CD4-positive, alpha-beta T cell (primary cell): ENCODE results near the gene TOLLIP. TPM values are rescaled to one million over a fixed set of nuclear protein-coding genes. Genes with fewer than 3 reads are reported as not detected.

Source experiments
- ATAC-seq: fragments of 200-7000 bp; cut with Tn5 transposase; one replicate; pipeline ENCODE4 v1.10.0; 2022; ENCODE audit warnings: mild to moderate bottlenecking; ENCODE audit not compliant: poor library complexity
- CTCF ChIA-PET: fragments of 350-600 bp; sonication (Branson Sonifier 250); formaldehyde crosslinking; loops from one replicate; lab custom pipeline; 2021; ENCODE audit warnings: antibody characterized with exemption, inconsistent platforms; lab: Charles Lee
- POLR2A ChIA-PET: fragments of 350-600 bp; sonication (Branson Sonifier 250); formaldehyde crosslinking; loops from one replicate; lab custom pipeline; 2021; ENCODE audit warnings: antibody characterized with exemption, inconsistent platforms; lab: Charles Lee
- DNase-seq, 14 experiments: peaks; one replicate each; pipeline ENCODE4 v3.0.0-alpha.2; 2013 to 2020; ENCODE audit warnings: mixed read lengths in 2 of 14
- H3K27ac ChIP-seq, 2 donors: one replicate each; pipeline versions ENCODE4 v1.5.1 to v1.7.0; 2013; ENCODE audit warnings: low read length in 2 of 2, low read depth in 1 of 2, mild to moderate bottlenecking in 1 of 2
- H3K27me3 ChIP-seq, 2 experiments: 1 replicate in 1 of 2; 2 replicates in 1 of 2; pipeline versions ENCODE4 v1.6.1 to v1.7.0; 2013; ENCODE audit warnings: low read length in 2 of 2, control low read depth in 1 of 2, mild to moderate bottlenecking in 1 of 2, moderate library complexity in 1 of 2; ENCODE audit not compliant: insufficient read depth in 2 of 2, control insufficient read depth in 1 of 2
- H3K36me3 ChIP-seq: one replicate; pipeline ENCODE4 v1.6.1; 2013; ENCODE audit warnings: low read length, control low read depth; ENCODE audit not compliant: insufficient read depth
- H3K4me1 ChIP-seq: one replicate; pipeline ENCODE4 v1.6.1; 2013; ENCODE audit warnings: low read length, control low read depth; ENCODE audit not compliant: insufficient read depth
- H3K4me3 ChIP-seq: one replicate; pipeline ENCODE4 v1.5.1; 2013; ENCODE audit warnings: mild to moderate bottlenecking, low read length, moderate library complexity
- H3K9me3 ChIP-seq, 2 experiments: 1 replicate in 1 of 2; 2 replicates in 1 of 2; pipeline versions ENCODE4 v1.6.1 to v1.7.0; 2013; ENCODE audit warnings: low read length in 2 of 2, mild to moderate bottlenecking in 2 of 2, control low read depth in 1 of 2, moderate library complexity in 1 of 2; ENCODE audit not compliant: control insufficient read depth in 1 of 2, insufficient read depth in 1 of 2
- H3K27ac Mint-ChIP-seq: one replicate; pipeline ENCODE4 v1.8.0; 2020; ENCODE audit warnings: mixed read lengths
- H3K27me3 Mint-ChIP-seq: one replicate; pipeline ENCODE4 v1.8.0; 2021; ENCODE audit warnings: mixed read lengths
- H3K36me3 Mint-ChIP-seq: one replicate; pipeline ENCODE4 v1.8.0; 2021; ENCODE audit warnings: low read depth, mixed read lengths
- H3K4me1 Mint-ChIP-seq: one replicate; pipeline ENCODE4 v1.8.0; 2021; ENCODE audit warnings: low read depth, mixed read lengths
- H3K4me3 Mint-ChIP-seq: one replicate; pipeline ENCODE4 v1.8.0; 2020; ENCODE audit warnings: mild to moderate bottlenecking, mixed read lengths
- H3K9me3 Mint-ChIP-seq: one replicate; pipeline ENCODE4 v1.8.0; 2020; ENCODE audit warnings: mixed read lengths
- CTCF ChIP-seq: fragments of 200-600 bp; IDR thresholded peaks from one replicate; pipeline ENCODE4 v1.8.0; 2022; ENCODE audit warnings: antibody characterized with exemption, mild to moderate bottlenecking
- intact Hi-C, 2 experiments: fragments of 100-400 bp; cut with DNase I in 1 of 2; cut with micrococcal nuclease in 1 of 2; formaldehyde crosslinking; loops; one replicate each; pipeline versions ENCODE4 v1.15.1 to v1.9.0; 2023 to 2025; cut with DNase I, micrococcal nuclease
- total RNA-seq, 174 experiments: library from RNA in 2 of 174; stranded (reverse) in 2 of 174; gene quantifications; one replicate each; pipeline ENCODE4 v1.2.3 and lab custom pipeline; 2021 to 2026

Gene TOLLIP
- total RNA-seq, 2 experiments from 2014 or later, result 38.9 to 41.0 TPM

DNA sequence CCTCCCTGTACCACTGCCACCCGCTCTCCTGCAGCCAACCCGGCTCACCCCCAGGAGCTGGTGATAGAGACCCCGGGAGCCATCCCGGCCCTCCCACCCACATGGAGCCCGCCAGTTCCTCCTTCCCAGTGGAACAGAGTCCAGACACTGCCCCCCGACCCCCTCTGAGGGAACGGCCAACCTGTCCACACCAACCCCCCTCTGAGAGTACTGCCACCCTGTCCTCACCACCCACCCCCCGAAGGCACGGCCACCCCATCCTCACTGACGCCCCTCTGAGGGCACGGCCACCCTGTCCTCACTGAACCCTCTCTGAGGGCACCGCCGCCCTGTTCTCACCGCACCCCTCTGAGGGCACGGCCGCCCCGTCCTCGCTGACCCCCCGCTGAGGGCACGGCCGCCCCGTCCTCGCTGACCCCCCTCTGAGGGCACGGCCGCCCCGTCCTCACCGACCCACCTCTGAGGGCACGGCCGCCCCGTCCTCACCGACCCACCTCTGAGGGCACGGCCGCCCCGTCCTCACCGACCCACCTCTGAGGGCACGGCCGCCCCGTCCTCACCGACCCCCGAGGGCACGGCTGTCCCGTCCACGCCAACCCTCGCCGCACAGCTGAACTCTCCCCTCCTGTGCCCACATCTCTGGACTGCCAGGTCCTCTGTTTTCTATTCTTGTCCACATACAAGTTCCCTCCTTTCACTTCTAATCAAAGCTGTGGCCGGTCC lies 18.0 kb downstream of the TOLLIP start:
- peaks cover 67% of the 10 kb centered on the region for H3K36me3 ChIP-seq
- no peaks in the 10 kb centered on the region for H3K4me1 ChIP-seq
- POLR2A ChIA-PET, result no interaction called here
- ATAC-seq, result no peak
- CTCF ChIA-PET, result no interaction called here
- peak in 1 of 14 experiments; percentile 19 for DNase-seq
- Mint-ChIP-seq H3K27ac (no peak overlapping the region), H3K27me3 (no peaks in the 10 kb centered on the region), H3K36me3 (peaks cover 53% of the 10 kb centered on the region), H3K4me1 (no peaks in the 10 kb centered on the region), H3K4me3 (no peak overlapping the region), H3K9me3 (no peaks in the 10 kb centered on the region)
- no peaks in the 10 kb centered on the region for H3K27me3 ChIP-seq
- no peaks in the 10 kb centered on the region for H3K9me3 ChIP-seq
- no peak overlapping the region for H3K4me3 ChIP-seq
- TF ChIP-seq CTCF, result no peak
- intact Hi-C loops, result no loop called here
- H3K27ac ChIP-seq, result no peak overlapping the region

- H3K27ac Mint-ChIP-seq, result no peak overlapping the region
- no peaks in the 10 kb centered on the region for H3K4me1 Mint-ChIP-seq
Measured at GRCh38 chr11:1290052-1291040, 19.1 kb downstream of the TOLLIP start.

More at GRCh38 chr11:1290052-1291040, 19.1 kb downstream of the TOLLIP start:
- intact Hi-C loops, result no loop called here
- Histone ChIP-seq H3K4me1 (no peaks in the 10 kb centered on the region), H3K9me3 (no peaks in the 10 kb centered on the region), H3K27ac (no peak overlapping the region), H3K36me3 (peaks cover 68% of the 10 kb centered on the region), H3K4me3 (no peak overlapping the region), H3K27me3 (no peaks in the 10 kb centered on the region)
- TF ChIP-seq CTCF, result no peak
- Mint-ChIP-seq H3K4me3 (no peak overlapping the region), H3K27me3 (no peaks in the 10 kb centered on the region), H3K9me3 (no peaks in the 10 kb centered on the region), H3K36me3 (peaks cover 58% of the 10 kb centered on the region)
- ChIA-PET CTCF (no interaction called here), POLR2A (interaction anchor here (0.6 kb wide), 1 partner anchor 249 kb away, joined by 4 read pairs; no protein-coding TSS in a partner anchor)
- ATAC-seq, result no peak
- DNase-seq, result no peak
